EH (cell line): Measurements from ENCODE around the gene ADARB2.

Source experiments
- DNase-seq: peaks from one replicate; pipeline ENCODE4 v3.0.0-alpha.2; 2015; ENCODE audit warnings: low read depth

ADARB2 gene

GRCh38 chr10:1495915-1496517 lies 241.3 kb downstream of the ADARB2 start:
- DNase-seq = no peak

DNA sequence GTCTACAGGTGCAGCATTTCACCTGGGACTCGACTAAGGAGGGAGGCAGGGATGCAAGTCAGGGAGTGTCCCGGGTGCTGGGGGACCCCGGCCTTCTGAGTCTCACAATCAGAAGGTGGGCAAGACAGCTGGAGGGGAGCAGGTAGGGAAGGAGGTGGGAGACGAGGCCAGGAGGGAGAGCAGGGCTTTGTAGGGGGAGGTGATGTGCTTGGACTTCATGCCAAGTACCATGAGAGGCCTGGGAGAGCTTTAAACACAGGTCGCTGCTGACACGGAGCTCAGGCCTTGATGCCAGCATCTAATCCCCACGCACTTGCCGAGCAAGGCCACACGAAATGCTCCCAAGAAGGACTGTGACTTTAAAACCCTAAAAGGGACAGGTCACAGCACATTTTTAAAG lies 244.7 kb downstream of the ADARB2 start:
- DNase-seq = no peak

DNA sequence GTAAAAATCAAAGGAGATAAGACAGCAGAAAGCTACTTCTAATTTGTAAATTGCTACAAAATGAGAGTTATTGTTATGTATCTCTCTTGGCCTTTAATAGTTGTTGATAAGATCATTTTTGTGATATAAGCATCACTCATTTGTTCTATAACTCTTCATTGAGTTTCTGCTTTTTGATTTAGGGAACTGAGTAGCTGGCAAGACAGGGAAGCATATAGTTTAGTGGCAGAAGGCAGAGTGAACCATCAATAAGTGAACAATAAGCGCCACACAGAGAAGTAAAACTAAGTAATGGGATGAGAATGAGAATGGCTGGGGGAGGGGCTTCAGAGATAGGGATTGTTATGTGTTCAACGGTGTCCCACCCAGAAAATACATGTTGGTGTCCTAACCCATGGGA lies 245.4 kb downstream of the ADARB2 start:
- no peak for DNase-seq

DNA sequence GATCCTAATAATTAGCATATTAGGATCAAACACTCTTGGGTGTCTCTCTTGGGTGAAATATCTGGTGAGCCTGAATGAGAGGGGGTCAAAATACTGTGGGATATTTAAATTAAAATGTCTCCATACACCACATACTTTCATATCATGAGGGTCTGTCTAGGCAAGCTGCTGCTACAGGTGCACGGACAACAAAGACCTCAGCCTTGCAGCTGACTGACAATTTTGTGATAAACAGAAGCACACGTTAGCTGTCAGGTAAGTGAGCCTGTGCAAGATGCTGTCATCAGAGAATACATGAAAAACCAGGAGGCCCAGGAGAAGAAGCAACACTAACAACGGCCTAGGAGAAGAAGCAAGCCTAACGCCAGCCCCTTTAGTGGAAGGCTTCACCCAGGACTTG lies 247.5 kb downstream of the ADARB2 start:
- DNase-seq = no peak

- DNase-seq = no peak
These were observed 248.3 kb downstream of the ADARB2 start for GRCh38 chr10:1488970-1489548.

DNA sequence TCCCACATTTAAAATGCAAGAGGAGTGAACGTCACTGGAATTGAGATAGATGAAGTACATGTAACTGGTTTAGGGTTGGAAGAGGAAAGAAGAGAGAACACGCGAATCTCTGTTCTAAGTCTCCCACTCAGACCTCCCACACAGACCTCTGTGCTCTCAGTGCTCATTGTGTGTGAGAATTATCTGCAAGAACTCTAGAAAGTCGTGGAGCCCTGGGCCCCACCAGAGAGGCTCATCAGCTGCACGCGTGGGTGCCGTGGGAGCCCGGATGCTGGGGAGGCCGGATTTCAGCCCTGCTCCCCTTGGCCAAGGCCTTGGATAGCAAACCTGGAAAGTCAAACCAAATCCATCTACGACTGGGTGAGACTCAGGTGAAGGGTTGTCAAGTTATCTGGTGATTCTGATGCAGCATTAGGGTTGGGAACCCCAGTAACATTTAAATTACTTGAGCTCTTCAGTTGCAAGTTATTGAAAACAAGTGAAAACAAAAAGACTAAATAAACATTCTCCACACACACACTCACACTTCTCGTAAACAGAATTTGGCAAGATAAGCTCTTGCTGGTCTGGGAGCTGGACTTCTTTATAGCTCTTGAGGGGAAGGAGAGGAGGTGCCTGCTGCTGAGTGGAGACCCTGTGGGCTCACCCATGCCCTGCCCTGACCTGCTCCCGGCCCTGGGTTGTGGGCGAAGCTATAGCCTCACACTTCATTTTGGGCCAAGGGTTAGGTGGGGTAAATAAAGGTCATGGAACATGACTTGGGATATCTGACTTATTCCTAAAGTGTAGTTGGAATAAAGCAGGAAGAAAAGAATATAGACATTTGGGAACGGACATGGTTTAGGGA lies 250.3 kb downstream of the ADARB2 start:
- DNase-seq = no peak

DNA sequence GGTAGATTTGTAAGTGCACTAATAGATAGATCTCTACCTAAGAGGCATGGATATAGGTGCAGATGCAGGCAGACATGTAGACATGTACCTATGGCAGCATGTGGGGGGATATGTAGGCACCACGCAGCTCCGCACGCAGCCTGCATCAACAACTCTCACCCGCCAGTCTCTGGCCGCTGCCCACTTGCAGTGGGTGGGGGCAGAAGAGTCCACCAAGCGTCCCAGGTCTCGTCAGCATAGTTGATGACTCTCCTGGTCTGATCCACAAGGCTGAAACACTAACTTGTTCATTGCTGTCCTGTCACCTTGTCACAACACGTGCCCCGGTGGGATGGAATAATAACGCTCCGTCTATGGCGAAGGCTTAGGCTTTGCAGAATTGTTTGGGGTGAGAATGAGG lies 252.0 kb downstream of the ADARB2 start:
- no peak for DNase-seq

DNA sequence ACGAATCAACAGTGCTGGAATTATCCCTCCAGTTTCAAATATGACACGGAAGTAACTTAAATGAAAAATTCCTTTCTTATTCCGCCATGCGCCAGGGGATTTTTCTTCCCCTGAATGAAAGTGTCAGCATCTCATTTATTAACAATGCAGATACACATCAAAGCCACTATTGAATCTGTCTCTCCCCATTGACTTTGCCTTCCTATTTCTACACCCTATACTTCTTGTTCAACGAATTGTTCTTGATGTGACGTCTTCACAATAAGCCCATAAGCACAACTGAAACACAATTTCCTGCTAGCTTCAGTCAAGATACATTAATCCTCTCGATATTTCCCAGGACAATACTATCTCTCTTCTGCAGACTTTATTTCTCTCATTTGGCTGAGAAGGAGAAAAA lies 253.5 kb downstream of the ADARB2 start:
- no peak for DNase-seq

DNA sequence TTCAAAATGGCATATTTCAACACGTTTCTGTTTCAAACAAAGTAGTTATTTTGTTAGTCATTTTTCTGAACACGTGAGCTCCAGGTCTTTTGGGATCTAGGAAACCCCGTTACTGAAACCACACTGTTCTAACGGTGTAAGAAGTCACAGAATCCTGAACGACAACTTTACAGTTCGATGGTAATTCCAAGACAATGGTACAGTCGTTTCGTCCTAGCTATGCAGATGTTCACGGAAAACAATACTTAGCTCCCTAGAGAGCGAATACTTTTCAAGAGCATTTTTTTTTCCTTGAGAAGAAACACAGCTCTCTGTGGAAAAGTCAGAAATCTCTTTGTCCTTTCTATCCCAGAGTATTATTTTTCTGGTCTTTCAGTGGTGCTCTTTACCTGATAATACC lies 254.1 kb downstream of the ADARB2 start:
- no peak for DNase-seq

DNA sequence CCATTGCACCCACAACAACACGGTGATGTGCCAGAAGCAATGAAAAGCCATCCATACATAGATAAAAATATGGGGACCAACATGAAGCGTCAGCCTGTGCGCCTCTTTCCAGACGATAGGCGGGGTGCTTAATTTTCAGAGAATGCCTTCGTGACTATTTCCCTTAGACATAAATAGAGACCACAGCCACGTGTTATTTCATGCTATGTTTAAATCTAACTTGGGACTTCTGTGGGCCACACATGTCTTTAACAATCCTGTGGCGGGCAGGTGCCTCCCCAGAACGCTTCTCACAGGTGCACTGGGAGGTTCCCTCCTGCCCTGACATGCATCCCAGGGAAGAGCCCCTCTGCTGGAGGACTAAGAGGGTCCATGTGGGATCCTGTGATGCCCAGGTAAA lies 259.7 kb downstream of the ADARB2 start:
- DNase-seq = no peak

- no peak for DNase-seq
These were observed 260.9 kb downstream of the ADARB2 start for GRCh38 chr10:1476455-1476803.

GRCh38 chr10:1475771-1476454 lies 261.4 kb downstream of the ADARB2 start:
- no peak for DNase-seq

- no peak for DNase-seq
These were observed 262.2 kb downstream of the ADARB2 start for GRCh38 chr10:1475098-1475591.

DNA sequence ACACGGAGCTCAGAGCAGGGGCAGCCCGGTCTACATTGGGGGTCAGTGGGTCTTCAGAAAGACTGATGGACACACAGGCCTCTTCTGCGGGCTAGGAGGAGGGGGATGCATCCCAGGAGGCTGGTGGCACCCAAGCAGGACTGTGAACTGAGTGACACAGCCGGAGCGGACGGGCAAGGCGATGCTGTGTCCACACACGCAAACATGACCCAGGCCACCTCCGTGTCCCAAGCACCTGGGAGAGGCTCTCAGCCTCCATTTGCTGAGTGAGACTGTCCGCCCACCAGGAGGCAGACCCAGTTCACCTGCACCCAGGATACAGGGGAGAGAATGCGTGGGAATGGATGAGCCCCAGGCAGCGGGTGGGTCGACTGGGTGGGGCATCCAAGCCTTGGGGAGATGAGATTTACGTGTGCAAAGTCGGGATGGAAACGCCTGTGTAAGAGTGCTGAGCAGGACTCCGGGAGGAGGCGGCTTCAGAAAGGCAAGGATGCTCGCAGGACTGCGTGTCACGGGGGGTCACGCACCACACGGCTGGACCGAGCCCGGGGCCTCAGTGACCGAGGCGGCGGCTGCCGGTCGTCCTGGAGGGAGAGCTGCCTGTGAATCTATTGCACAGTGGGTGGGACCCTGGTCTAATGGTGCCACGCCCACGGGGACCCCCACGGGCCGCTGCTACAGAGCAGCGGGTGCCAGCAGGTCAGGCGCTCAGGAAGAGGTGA lies 262.8 kb downstream of the ADARB2 start:
- DNase-seq = no peak

- no peak for DNase-seq
These were observed 263.5 kb downstream of the ADARB2 start for GRCh38 chr10:1473874-1474273.

DNA sequence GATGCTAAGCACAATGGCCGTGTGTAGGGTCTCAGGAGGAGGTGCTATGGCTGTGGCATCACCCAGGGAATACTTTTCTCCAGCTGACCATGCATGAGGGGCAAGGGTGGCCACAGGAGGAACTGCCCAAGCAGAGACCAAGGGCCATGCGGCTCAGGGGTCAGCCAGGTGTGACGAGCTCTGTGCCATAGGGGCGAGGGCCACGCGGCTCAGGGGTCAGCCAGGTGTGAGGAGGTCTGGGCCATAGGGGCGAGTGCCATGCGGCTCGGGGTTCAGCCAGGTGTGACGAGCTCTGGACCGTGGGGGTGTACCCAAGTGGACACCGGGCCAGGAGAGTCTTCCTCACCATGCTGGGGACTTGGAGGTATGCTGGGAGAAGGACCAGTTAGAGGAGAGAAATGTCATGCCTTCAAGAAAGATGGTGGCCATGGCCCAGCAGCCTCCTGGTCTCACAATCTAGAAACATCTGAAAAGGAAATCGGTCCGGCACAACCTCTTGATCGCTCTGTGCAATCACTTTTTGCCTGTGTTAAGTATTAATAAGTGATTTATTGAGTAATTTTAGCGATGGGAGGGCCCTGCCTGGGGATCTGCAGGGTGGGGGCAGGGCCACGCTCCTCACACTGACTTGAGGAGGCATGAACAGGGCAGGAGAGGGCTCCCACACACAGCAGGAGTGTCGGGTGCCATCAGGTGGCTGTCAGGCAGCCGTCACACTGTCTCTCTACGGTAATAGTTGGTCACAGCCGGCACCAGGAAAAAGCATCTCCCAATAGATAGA lies 265.0 kb downstream of the ADARB2 start:
- no peak for DNase-seq

GRCh38 chr10:1468811-1469210 lies 268.5 kb downstream of the ADARB2 start:
- no peak for DNase-seq

DNA sequence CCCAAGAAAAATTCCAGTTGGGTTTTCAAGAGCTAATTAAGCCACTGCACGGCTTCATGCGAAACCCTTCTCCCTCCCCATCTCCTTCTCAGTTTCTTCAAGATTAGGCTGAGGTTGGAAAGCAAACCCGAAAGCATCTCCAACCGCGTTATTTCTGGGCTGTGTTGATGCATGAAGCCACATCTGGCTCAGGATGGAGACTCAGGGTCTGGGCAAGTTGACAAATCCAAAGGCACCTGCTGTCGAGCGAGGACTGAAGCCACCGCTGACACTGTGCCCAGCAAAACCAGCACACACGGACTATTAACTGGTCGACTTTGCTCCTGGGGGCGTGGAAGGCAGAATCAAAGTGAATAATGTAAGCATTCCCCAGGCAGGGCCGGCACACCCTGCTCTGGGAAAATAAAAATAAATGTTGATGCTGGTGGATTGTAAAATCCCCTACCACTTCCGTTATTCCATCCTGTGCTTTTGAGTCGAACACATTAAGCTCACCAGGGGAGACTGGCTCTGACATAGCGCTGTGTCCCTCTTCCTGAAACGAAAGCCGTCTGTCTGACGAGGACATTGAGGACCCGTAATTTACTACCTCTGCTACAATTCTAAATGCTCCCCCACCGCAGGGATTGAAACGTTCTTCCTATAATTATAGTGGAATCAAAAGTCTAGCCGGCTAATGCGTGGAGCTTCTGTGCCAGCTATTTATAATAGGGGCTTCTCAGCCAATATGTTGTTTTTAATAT lies 269.8 kb downstream of the ADARB2 start:
- DNase-seq = no peak

GRCh38 chr10:1465993-1466764 lies 271.1 kb downstream of the ADARB2 start:
- DNase-seq = no peak

DNA sequence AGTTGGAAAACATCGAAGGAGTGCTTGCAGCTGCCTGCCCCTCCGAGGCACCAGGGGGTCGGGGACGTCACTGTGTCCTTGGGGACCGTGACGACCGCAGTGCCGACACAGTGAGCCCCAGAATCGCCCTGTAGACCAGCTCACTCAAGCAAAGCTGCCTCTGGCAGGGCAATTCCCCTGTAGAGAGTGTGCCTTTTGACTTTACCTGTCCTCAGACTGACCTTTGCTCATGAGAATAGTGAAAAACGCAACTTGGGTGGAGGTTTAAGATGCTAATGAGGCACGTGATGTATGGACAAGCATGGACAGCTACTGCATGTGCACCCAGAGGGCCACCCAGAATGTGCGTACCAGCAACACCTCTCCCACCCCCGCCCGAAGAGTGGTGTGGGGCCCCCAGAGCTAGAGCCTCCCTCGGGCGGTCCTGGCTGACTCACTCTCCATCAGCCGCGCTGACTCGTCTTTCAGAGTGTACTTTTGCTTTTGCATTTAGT lies 271.9 kb downstream of the ADARB2 start:
- no peak for DNase-seq
